HCT116 (cell line): ENCODE results near the gene WASHC1.
"Not testable (repeated sequence)": the region's sequence is repeated elsewhere in the genome, so short reads cannot be mapped to it uniquely, and the experiment has no call there.

Source experiments
- CEBPB ChIP-seq: IDR thresholded peaks from 2 replicates; pipeline ENCODE4 v1.6.1; 2012; ENCODE audit warnings: low read depth
- CTCF ChIP-seq, 3 experiments: fragments of 200-600 bp in 1 of 3; sonication (generic) in 1 of 3; IDR thresholded peaks in 2 of 3; conservative IDR thresholded peaks in 1 of 3; 2 replicates each; pipeline ENCODE4 v1.5.1; 2012 to 2017; ENCODE audit warnings: low read depth in 2 of 3, low read length in 2 of 3, antibody characterized with exemption in 1 of 3, borderline replicate concordance in 1 of 3, control low read depth in 1 of 3, mild to moderate bottlenecking in 1 of 3, mixed read lengths in 1 of 3, mixed run types in 1 of 3, moderate library complexity in 1 of 3; ENCODE audit not compliant: insufficient read depth in 1 of 3
- EZH2 ChIP-seq: fragments of 200-600 bp; sonication (generic); IDR thresholded peaks from 2 replicates; pipeline ENCODE4 v1.6.1; 2017; ENCODE audit warnings: antibody characterized with exemption, mixed run types
- EZH2phosphoT487 ChIP-seq: fragments of 200-600 bp; IDR thresholded peaks from 2 replicates; pipeline ENCODE4 v1.6.1; 2018; ENCODE audit warnings: antibody characterized with exemption, borderline replicate concordance
- JUND ChIP-seq: IDR thresholded peaks from 2 replicates; pipeline ENCODE4 v1.6.1; 2012
- POLR2A ChIP-seq: IDR thresholded peaks from 2 replicates; pipeline ENCODE4 v1.7.0; 2011; ENCODE audit warnings: borderline replicate concordance; ENCODE audit not compliant: insufficient read depth, insufficient read length; ENCODE audit errors: extremely low read depth
- POLR2AphosphoS5 ChIP-seq: IDR thresholded peaks from 2 replicates; pipeline ENCODE4 v1.6.1; 2011; ENCODE audit warnings: mild to moderate bottlenecking, low read depth, low read length, moderate library complexity
- RAD21 ChIP-seq: IDR thresholded peaks from 2 replicates; pipeline ENCODE4 v1.6.1; 2012; ENCODE audit warnings: low read depth, mild to moderate bottlenecking
- SIN3A ChIP-seq: IDR thresholded peaks from 2 replicates; pipeline ENCODE4 v1.6.1; 2012; ENCODE audit warnings: low read depth
- SRF ChIP-seq: IDR thresholded peaks from 2 replicates; pipeline ENCODE4 v1.6.1; 2012; ENCODE audit warnings: low read depth
- YY1 ChIP-seq: IDR thresholded peaks from 2 replicates; pipeline ENCODE4 v1.6.1; 2011; ENCODE audit warnings: low read length, low read depth, moderate library complexity, mild to moderate bottlenecking; ENCODE audit not compliant: insufficient replicate concordance; ENCODE audit errors: extremely low read depth
- ZNF274 ChIP-seq: fragments of 200-500 bp; sonication (Bioruptor generic); IDR thresholded peaks from 2 replicates; pipeline ENCODE4 v1.6.1; 2014; ENCODE audit warnings: mild to moderate bottlenecking, low read depth, low read length, inconsistent platforms
- TF ChIP-seq, protein P1 (sequence below): IDR thresholded peaks from 2 replicates; pipeline ENCODE4 v1.6.1; 2012; ENCODE audit warnings: low read depth
- TF ChIP-seq, protein P2 (sequence below): IDR thresholded peaks from 2 replicates; pipeline ENCODE4 v1.6.1; 2012

- TF ChIP-seq CTCF (IDR thresholded peaks at IDR 0.05 in 2 of 3, conservative IDR thresholded peaks at IDR 0.05 in 1 of 3; ENCODE audit: borderline replicate concordance in 1 of 3, insufficient read depth in 1 of 3, low read depth in 2 of 3, low read length in 2 of 3); POLR2AphosphoS5; POLR2A; CEBPB; EZH2; EZH2phosphoT487; ZNF274; JUND; SRF; RAD21; SIN3A; YY1: not testable (repeated sequence)
- TF ChIP-seq, protein P1, sequence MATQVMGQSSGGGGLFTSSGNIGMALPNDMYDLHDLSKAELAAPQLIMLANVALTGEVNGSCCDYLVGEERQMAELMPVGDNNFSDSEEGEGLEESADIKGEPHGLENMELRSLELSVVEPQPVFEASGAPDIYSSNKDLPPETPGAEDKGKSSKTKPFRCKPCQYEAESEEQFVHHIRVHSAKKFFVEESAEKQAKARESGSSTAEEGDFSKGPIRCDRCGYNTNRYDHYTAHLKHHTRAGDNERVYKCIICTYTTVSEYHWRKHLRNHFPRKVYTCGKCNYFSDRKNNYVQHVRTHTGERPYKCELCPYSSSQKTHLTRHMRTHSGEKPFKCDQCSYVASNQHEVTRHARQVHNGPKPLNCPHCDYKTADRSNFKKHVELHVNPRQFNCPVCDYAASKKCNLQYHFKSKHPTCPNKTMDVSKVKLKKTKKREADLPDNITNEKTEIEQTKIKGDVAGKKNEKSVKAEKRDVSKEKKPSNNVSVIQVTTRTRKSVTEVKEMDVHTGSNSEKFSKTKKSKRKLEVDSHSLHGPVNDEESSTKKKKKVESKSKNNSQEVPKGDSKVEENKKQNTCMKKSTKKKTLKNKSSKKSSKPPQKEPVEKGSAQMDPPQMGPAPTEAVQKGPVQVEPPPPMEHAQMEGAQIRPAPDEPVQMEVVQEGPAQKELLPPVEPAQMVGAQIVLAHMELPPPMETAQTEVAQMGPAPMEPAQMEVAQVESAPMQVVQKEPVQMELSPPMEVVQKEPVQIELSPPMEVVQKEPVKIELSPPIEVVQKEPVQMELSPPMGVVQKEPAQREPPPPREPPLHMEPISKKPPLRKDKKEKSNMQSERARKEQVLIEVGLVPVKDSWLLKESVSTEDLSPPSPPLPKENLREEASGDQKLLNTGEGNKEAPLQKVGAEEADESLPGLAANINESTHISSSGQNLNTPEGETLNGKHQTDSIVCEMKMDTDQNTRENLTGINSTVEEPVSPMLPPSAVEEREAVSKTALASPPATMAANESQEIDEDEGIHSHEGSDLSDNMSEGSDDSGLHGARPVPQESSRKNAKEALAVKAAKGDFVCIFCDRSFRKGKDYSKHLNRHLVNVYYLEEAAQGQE, result not testable (repeated sequence)
- TF ChIP-seq, protein P2, sequence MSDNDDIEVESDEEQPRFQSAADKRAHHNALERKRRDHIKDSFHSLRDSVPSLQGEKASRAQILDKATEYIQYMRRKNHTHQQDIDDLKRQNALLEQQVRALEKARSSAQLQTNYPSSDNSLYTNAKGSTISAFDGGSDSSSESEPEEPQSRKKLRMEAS, result not testable (repeated sequence)
These were observed 44.0 kb upstream of the WASHC1 start for GRCh38 chr9:73076-73899.
